Ureter (tissue), 1 donor: Measurements from ENCODE around the gene NDFIP1. TPM values are rescaled to one million over a fixed set of nuclear protein-coding genes. Genes with fewer than 3 reads are reported as not detected.

Experiments used
- DNase-seq: peaks from one replicate; pipeline ENCODE4 v3.0.0-alpha.2; 2020; ENCODE audit warnings: low spot score
- total RNA-seq: library from RNA; stranded (reverse); gene quantifications from one replicate; pipeline ENCODE4 v1.2.4, GENCODE V29; 2023
- donor health status: DM: yes; HTN: yes; CAD: no.

Gene NDFIP1
- total RNA-seq, 1 donor from 2014 or later, result 69.6 TPM

DNA sequence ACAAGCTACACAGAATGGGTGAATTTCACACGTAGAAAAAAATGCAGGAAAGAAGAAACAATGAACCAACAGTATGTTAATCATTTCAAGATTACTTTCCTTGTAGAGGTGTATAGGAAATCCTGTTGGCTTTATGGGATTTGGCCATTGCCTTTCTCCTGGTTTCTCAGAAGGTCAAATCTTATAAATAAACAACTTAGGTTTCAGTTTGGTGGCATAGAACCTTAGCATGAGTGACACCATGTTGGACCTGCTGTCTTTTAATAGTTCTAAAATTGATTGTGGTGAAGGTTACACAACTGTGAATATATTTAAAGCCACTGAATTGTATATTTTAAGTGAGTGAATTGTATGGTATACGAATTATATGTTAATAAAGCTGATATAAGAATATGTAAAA is 16.7 kb upstream of the NDFIP1 start:
- DNase-seq, result no peak

DNA sequence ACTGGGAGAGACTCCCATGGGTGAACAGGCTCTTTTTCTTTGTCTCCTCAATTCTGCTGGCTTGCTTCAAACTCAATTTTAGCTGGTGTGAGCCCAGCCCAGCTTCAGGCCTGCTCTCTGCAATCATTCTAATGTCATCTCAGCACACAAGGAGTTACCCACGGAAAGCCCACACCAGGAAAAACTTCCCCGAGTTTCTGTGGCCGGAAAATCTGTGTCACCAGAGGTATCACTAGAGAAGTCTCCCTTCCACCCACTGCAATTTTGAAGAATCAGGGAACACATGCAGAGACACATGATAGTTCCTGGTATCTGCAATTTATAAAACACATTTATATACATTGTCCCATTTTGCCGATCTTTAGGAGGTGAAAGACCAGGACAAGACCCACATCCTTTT is 13.5 kb upstream of the NDFIP1 start:
- no peak for DNase-seq

DNA sequence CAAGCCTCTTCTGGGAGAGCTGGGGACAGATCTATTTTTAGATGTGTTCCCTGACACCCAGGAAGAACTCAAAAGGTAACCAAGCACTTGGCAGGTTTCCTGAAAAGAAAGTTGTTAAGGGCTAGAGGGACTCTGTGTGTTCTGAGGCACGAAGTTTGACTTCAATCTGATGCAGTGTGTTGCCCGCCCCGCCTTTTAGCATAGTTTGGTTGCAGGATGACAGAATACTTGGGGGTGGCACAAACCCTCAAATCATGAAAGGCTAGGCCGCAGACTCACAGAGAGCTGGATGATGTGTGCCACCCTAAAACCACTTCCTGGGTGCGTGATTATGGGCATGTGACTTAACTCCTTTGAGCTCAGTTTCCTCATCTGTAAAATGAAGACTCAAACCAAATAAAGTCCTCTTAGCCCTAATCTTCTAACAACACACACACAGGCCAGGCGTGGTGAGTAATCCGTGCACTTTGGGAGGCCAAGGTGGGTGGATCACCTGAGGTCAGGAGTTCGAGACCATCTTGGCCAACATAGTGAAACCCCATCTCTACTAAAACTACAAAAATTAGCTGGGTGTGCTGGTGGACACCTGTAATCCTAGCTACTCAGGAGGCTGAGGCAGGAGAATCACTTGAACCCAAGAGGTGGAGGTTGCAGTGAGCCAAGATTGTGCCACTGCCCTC is 12.8 kb upstream of the NDFIP1 start:
- no peak for DNase-seq

DNA sequence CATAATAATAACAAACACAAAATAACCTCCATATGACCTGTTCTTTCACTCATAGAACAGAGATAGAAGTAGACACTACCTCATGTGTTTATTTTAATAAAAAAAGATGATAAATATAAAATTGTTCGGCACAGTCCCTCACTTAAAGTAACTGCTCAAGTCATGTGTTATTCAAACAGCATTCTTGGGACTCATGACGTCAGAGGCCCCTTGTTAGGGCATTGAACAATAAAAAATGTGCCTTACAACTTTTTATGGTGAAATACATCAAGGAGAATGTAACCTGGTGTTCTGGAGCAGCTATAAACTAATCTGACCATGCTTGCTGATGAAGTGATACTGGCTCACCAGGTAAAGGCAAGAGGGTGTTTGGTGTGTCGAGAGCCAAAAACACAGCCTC is 12.2 kb upstream of the NDFIP1 start:
- no peak for DNase-seq

DNA sequence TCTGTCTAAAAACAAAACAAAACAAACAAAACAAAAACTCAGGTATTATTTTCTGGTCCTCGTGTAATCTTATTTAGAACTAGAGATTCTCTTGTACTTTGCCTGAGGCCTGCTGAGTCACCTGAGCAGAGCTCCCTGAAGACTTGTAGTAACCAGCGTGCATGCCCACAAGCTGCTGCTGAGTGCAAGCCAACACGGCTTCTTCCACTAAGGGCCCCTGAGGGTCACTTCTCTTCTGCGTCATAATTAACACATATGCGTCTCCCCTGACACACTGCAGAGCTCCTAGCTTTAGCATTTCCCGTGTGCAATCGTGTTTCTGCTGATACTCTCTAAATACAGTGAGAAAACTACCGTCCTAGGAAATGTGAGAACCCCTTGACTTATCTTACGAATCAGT is 10.9 kb upstream of the NDFIP1 start:
- DNase-seq, result no peak

DNA sequence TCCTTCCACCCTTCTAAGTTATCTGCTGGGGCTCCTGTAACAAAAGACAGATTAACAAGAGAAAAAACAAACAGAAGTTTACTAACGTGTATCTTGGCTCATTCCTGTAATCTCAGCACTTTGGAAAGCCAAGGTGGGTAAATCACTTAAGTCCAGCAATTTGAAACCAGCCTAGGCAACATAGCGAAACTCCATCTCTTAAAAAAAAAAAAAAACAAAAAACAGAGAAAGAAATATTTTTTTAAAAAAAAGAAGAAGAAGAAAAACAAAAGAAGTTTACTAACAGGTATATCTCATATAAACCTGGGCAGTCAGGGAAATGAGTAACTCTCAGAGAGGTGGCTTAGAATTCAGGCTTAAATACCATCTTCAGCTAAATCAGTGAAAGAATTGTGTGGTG is 10.3 kb upstream of the NDFIP1 start:
- DNase-seq, result no peak

DNA sequence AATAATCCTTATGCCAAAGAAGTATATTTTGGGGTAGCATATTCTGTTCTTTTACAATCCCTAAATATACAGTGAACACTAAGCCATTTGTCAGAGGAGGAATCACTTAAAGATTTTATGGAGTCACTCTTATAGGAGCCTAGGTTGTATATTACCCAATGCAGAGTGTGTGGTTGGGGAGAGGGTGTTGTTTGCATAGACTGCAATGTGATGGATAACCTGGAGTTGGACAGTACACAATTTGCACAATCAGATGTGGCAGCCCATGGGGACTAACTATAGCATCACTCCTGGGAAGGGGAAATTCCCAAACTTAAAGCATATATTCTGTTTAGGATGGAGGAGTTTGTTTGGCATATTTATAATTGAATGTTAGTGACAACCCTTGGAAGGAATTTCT is 9.6 kb upstream of the NDFIP1 start:
- no peak for DNase-seq

DNA sequence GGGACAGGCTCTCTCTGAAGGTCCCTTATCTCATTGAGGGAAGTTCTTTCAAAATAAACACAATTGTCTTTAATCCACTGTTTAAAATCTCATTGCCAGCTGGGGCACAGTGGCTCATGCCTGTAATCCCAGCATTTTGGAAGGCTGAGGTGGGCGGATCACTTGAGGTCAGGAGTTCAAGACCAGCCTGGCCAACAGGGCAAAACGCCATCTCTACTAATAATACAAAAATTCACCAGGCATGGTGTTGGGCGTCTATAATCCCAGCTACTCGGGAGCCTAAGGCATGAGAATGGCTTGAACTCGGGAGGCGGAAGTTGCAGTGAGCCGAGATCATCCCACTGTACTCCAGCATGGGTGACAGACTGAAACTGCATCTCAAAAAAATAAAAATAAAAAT is 8.3 kb upstream of the NDFIP1 start:
- DNase-seq, result no peak

DNA sequence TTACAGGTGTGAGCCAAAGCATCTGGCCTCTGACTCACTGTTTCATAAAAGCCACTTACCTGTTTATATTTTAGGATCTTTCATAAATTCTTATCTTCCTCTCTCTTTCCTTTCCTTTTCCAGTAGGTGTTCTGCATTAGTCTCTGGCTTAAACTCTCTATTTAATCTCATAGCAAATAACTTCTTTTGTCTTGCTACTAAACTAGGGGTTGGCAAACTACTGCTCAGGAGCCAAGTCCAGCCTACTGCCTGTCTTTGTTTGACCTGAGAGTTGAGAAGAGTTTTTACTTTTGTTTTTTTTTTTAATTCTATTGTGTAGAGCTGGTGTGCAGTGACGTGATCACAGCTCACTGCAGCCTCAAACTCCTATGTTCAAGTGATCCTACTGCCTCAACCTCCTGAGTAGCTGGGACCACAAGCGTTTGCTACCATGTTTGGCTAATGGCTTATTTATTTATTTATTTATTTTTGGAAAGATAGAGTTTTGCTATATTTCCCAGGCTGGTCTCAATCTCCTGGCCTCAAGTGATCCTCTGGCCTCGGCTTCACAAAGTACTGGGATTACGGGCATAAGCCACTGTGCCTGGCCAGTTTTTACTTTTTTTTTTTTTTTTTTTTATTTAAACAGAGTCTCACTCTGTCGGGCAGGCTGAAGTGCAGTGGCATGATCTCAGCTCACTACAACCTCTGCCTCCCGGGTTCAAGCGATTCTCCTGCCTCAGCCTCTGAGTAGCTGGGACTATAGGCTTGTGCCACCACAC is 5.4 kb upstream of the NDFIP1 start:
- no peak for DNase-seq

DNA sequence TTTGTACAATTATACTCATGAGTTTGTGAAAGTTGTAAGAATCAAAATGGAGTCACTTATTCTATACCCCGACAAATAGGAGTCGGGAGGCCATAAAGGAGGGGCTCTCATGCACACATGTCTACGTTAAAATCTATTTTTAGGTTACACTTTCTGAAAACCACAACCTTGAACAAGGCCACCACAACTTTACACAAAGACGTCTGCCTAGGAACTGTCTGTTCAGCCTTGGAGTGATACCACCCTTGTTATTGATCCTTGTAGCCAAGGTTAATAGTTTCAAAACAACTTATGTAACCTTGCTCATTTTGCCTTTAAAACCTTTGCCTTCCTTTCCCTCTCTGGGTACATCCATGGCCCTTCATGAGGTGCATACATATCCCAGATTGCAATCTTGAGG is 4.1 kb upstream of the NDFIP1 start:
- no peak for DNase-seq

DNA sequence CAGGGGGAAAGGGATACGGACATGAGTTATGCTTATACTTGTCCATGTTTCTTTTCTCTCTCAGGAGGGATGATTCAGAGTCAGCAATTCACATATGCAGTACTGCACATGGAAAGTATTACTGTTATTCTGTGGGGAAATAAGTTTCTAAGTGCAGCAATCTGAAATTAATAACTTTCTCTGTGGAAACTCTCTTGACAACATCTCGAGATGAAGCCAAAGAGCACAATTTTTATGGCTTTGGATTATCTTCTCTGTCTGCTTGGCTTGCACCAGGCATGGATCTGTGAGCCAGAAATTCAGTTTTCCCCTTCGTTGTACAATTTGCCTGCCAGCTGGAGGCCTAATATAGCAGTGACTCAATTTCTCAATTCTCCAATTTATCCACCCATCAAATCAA is 2.5 kb upstream of the NDFIP1 start:
- DNase-seq, result peak; percentile 66

DNA sequence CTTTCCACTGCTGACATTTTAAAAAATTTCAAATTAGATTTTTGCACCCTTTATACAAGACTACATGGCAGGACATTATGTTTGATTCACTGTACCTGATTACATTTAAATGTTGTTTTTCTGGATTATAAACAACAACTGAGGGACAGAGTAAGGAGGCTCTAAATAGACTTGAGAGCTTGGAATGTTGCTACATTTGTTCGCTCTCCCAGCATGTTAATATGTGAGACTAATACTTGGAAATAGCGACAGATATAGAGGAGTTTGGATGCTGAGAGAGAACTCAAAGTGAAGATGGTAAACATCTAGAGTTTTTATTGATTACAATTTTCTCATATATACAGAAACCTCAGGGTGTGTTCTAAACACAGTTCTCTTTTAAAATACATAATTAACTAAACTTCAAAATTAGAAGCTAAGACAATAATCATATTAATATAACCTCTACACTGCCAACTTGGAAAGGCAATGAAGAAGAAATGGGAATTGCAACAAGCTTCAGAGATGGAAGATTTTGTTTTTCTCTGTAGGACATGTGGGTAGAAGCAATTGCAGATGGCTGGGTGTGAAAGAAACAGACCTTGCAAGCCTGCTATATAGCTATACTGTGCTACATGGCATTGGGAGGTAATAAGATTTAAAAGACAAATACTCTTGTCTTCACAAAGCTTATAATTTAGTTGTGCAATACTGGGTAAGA is 1.4 kb upstream of the NDFIP1 start:
- no peak for DNase-seq

DNA sequence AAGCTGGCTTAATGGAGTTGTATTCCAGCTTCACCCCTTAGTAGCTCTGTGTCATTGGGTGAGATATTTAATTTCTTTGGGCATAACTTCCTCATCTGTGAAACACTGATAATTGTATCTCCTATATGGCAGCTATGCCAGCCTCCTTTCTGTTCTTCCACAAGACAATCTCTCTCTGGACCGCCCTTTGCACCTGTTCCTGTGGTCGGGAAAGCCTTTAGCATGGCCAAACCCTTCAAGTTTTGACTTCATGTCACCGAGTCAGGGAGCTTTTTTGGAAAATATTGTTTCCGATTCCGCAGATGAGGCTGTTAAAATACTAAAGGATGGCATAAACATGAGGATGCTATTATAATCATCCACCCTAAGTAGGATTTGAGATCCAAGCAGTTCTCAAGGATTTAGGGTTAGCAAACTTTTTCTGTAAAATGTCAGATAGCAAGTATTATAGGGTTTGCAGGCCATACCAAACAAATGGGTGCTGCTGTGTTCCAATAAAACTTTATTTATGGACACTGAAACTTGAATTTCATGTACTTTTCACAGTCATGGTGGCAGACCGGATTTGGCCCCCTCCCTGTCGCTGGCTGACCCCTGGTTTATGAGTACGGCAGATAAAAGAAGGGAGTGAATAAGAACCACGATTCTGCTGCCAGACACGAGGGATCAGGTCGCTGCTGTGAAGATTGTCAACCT is 695 bp upstream of the NDFIP1 start:
- no peak for DNase-seq

DNA sequence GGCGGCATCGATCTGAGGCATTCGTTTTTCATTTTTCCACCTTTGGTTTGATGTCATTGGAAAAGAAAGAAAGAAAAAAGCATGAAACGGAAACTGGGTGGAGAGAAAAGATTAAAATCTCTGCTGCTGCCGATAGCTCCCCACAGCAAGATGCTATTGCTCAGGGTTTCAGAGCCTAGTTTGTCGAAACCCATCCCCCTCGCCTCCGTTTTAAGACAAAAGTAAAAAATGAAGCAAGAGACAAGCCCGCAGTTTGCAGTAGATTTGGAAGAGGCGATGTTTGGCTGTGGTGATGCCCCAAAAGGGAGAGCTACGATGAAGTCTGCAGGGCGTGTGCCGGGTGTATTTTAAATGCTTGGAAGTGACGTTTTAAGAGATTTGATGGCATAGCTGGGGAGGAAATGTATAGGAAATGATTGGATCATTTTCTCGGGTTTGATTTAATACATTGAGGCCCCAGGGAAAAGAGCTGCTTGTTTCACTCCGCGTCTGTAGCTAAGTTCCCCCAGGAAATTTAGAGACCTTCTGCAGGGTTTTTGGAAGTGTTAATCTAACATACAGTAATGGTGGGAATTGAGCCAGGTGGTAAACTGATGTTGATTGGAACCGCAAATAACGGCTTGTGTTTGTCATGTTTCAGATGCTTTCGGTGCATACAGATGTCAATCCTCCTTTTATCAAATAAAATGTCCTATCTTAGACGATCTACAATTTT is 909 bp downstream of the NDFIP1 start:
- no peak for DNase-seq

DNA sequence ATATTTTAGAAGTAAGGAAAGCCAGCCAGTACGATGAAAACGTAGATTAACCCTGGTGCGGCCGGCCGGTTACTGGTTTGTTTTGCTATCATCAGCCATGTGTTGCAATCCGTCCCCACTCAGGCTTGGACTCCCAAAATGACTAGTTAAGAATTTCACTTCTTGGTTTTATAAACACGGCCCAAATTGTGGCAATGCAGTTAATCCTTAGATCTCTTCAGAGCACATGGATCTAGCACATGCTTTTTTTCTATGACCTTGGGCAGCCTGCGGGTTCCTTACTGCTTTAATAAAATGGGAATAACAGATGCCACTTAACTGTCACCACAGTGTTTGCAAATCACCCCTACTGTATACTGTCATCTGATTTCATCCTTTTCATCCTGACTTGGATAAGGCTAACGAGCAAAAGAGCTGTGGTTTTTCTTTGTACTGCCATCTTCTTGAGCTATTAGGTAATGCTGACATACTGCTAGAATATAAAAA is 1.5 kb downstream of the NDFIP1 start:
- DNase-seq, result no peak

DNA sequence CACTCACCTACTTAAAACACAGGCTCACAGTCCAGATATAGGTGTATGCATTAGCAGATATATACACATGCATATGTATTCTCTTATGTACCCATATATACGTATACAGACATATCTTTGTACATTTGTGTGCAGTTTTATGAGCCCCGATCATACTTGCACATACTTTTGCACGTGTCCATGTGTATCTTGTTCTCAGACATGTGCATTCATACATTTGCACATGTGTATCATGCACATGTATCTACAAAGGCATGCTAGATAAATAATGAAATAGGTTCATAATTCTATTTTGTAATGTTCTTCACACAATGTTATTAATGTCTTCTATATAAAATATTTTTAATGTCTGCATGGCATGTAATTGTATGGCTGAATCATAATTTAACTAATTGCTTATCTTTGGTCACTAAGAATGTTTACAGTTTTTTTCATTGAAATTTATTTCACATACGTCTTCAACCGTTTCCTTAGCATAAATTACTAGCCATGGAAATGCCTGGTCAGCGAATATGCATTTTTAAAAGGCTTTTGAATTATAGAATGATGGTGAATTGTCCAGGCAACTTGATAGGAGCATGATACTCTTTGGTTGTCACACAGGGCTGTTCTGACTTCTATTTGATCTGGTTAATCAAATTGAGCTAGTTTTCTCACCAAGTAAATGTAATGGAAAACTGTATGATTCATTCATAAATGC is 2.6 kb downstream of the NDFIP1 start:
- no peak for DNase-seq

DNA sequence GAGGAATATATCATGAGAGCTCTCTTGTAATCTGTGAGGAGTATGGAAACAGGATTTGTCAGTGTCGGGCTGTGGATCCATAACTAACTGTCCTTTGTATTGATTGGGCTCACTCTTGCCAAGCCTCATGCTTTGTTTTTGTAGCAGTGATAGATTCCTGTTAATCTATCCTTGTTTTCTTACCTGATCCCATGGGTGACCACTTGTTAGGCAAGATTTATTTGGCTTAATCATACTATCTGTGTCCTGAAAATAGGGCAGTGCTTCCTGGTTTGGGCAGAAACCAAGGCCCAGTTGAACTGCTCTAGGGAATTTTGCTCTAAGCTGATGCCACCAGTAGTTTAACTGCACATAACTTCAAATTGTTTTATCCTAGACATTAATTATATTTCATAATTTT is 6.1 kb downstream of the NDFIP1 start:
- DNase-seq, result no peak

DNA sequence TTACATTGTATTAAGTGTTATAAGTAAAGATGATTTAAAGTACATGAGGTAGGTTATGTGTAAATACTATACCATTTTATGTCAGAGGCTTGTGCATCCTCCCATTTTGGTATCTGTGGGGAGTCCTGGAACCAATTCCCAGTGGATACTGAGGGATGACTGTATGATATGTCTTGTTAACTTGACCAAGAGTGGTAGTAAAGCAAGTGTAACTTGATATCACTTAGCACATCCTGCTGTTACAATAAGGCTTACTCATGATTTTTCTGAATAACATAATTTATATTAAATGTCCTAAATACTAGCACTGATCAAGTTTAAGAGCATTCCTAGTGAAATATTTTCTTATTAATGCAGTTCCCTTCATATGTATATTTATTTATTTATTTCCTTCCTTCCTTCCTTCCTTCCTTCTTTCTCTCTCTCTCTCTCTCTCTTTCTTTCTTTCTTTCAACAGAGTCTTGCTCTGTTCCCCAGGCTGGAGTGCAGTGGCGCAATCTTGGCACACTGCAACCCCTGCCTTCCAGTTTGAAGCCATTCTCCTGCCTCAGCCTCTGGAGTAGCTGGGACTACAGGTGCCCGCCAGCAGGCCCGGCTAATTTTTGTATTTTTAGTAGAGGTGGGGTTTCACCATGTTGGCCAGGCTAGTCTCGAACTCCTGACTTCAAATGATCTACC is 7.5 kb downstream of the NDFIP1 start:
- DNase-seq, result no peak

DNA sequence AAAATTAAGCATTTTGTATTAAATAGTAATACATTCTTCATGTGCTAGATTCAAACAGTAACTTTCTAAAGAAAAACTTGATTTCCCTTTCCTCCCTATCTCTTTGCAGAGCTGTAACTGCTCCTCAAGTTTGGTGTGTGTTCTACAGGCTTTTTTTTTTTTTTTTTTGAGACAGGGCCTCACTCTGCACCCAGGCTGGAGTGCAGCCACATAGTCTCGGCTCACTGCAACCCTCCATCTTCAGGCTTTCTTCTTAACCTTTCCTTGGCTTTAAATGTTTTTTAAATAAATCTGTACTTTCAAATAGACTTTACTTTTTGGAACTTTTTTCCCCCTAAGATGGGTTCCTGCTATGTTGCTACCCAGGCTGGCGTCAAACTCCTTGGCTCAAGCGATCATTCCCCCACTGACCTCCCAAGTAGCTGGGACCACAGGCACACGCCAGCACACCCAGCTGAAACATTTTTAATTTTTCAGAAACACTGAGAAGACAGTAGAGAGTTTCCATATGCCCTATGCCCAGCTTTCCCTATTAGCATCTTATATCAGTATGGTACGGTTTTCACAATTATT is 9.1 kb downstream of the NDFIP1 start:
- DNase-seq, result no peak

DNA sequence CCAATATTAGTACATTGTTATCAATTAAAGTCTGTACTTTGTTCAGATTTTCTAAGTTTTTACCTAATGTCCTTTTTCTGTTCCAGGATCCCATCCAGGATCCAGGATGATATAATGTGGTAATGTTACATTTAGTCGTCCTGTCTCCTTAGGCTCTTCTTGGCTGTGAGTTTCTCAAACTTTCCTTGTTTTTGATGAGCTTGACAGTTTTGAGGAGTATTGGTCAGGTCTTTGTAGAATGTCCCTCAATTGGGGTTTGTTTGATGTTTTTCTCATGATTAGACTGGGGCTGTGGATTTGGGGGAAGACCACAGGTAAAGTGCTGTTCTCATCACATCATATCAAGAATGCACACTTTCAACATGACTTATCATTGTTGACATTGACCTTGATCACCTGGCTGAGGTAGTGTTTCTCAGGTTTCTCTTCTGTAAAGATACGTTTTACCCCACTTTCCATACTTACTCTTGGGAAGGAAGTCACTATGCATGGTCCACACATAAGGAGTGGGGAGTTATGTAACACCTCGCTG is 9.6 kb downstream of the NDFIP1 start:
- no peak for DNase-seq
